GM12891 (cell line): ENCODE data around the gene INO80D.
A peak's percentile ranks its signal among the peaks of the same experiment; 100 is the strongest.
"Not testable (repeated sequence)": the region's sequence is repeated elsewhere in the genome, so short reads cannot be mapped to it uniquely, and the experiment has no call there.

ENCODE experiments used
- DNase-seq: peaks from one replicate; pipeline ENCODE4 v3.0.0; 2011; ENCODE audit warnings: low spot score; ENCODE audit not compliant: insufficient read length
- FAIRE-seq: peaks from 2 replicates; lab custom pipeline; 2011; peaks lifted over from hg19 to GRCh38; lab: Jason Lieb, UNC
- PAX5 ChIP-seq: IDR thresholded peaks from 2 replicates; pipeline ENCODE4 v1.6.1; 2011; ENCODE audit warnings: low read length, moderate library complexity, mild to moderate bottlenecking; ENCODE audit not compliant: insufficient read depth, severe bottlenecking
- POLR2A ChIP-seq: IDR thresholded peaks from 2 replicates; pipeline ENCODE4 v1.6.1; 2011; ENCODE audit warnings: low read depth, low read length, control low read depth
- POLR2AphosphoS5 ChIP-seq: IDR thresholded peaks from 2 replicates; pipeline ENCODE4 v1.6.1; 2011; ENCODE audit warnings: low read depth, low read length, control low read depth
- POU2F2 ChIP-seq: IDR thresholded peaks from 2 replicates; pipeline ENCODE4 v1.6.1; 2011; ENCODE audit warnings: low read depth, mild to moderate bottlenecking, control low read depth, low read length, moderate library complexity
- SPI1 ChIP-seq: IDR thresholded peaks from 2 replicates; pipeline ENCODE4 v1.6.1; 2011; ENCODE audit warnings: low read depth, low read length, control low read depth
- TAF1 ChIP-seq: IDR thresholded peaks from 2 replicates; pipeline ENCODE4 v1.6.1; 2011; ENCODE audit warnings: low read depth, low read length, control low read depth

INO80D gene

DNA sequence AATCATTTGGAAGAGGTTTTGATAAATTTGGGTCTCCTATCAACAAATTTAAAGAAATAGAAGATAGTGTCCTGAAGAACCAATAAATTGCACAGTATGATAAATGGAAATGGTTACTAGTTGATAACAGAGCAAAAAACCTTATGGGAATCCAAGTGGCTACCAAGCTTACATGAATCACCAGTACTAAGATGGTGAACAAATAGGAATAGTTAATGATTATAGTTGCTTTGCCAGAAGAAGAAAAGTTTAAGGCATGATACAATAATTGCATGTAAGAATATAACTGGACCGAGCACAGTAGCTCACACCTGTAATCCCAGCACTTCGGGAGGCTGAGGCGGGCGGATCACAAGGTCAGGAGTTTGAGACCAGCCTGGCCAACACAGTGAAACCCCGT lies 19.6 kb upstream of the INO80D start:
- FAIRE-seq (no peak), DNase-seq (no peak)
- TF ChIP-seq POLR2AphosphoS5 (no peak), POLR2A (no peak), SPI1 (no peak), TAF1 (no peak), PAX5 (no peak), POU2F2 (no peak)

DNA sequence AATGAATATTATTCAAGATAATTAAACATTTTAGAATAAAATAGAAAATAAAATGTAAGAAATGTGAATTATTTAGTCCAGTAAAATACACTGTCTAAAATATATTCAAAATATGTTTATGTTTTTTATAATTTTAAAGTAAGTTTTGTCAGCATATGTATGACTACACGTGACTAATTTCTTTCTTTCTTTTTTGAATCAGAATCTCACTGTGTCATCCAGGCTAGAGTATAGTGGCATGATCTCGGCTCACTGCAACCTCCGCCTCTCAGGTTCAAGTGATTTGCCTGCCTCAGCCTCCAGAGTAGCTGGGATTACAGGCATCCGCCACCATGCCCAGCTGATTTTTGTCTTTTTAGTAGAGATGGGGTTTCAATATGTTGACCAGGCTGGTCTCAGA lies 19.1 kb upstream of the INO80D start:
- FAIRE-seq (no peak), DNase-seq (no peak)
- no peak for TF ChIP-seq SPI1
- TF ChIP-seq POU2F2 = no peak
- no peak for TF ChIP-seq POLR2A
- TF ChIP-seq TAF1 = no peak
- TF ChIP-seq PAX5 = no peak
- no peak for TF ChIP-seq POLR2AphosphoS5

DNA sequence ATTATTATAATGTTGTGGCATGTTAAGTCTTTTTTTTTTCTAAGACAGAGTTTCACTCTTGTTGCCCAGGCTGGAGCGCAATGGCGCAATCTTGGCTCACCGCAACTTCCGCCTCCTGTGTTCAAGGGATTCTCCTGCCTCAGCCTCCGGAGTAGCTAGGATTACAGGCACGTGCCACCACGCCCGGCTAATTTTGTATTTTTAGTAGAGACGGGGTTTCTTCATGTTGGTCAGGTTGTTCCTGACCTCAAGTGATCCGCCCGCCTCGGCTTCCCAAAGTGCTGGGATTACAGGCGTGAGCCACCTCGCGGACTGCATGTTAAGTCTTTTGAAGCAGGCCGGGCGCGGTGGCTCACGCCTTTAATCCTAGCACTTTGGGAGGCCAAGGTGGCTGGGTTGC lies 12.9 kb upstream of the INO80D start:
- DNase-seq, FAIRE-seq: not testable (repeated sequence)

DNA sequence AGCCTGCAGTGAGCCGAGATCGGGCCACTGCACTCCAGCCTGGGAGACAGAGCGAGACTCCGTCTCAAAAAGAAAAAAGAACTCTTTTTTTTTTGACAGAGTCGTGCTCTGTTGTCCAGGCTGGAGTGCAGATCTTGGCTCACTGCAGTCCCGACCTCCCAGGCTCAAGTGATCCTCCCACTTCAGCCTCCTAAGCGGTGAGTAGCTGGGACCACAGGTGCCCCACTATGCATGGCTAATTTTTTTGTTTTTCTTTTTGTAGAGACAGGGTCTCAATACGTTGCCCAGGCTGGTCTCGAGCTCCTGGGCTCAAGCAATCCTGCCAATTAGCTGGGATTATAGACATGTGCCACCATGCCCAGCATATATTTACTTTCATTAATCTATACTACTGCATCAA lies 12.5 kb upstream of the INO80D start:
- TF ChIP-seq TAF1 = no peak
- TF ChIP-seq POLR2A = no peak
- TF ChIP-seq POLR2AphosphoS5 = no peak
- TF ChIP-seq POU2F2 = no peak
- TF ChIP-seq PAX5 = no peak
- TF ChIP-seq SPI1 = no peak
- DNase-seq (no peak), FAIRE-seq (no peak)

DNA sequence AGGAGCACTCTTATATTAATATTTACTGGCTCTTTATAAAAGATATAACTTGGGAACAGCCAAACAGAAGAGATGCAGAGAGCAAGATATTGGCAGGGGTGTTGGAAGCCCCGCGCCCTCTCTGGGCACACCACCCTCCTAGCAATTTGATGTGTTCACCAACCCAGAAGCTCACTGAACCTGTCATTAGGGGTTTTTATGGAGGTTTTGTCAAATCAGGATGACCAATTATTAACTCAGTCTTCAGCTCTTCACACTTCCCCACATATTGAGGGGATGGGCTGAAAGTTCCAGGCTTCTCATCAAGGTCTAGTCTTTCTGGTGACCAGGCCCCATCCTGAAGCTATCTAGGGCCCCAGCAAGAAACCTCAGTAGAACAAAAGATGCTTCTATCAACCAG lies 10.9 kb upstream of the INO80D start:
- no peak for TF ChIP-seq SPI1
- no peak for TF ChIP-seq POLR2AphosphoS5
- no peak for TF ChIP-seq POLR2A
- no peak for TF ChIP-seq TAF1
- no peak for TF ChIP-seq POU2F2
- TF ChIP-seq PAX5 = no peak
- FAIRE-seq (no peak), DNase-seq (no peak)

DNA sequence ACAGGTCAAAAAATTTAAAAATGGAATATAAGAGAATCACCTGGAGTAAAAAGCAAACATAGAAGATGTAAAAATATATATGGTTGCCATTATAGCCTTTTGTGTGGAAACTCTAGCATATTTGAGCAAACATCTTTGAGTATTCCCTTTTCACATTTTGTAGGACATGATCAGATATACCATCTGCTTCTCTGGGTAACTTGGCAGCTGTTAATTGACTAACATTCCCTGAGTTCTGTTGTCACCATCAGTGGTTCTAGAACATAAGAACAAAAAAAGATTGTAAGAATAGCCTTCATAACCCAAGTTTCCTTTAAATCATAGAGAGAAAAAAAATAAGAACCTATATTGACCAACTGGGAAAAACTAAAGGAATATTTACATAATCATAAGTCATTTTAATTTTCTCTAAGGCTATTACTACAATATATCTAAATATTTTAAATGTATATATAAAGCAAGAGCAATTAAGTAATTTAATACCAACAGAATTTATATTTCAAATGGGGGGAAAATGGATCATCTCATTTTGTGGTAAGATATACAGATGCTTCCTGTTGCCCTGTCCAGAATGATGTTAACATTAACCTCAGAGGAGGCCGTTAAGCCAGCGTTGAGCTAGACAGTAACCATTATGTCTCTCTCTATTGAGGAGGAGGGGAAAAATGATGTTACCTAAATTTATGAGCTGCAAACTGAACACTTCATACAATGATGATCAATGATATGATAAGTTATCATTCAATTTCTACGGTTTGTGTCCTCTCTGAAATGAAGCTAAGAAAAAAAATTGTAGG lies 9.8 kb upstream of the INO80D start:
- DNase-seq = no peak
- no peak for TF ChIP-seq PAX5
- no peak for TF ChIP-seq SPI1
- no peak for TF ChIP-seq POLR2AphosphoS5
- TF ChIP-seq POU2F2 = no peak
- no peak for TF ChIP-seq POLR2A
- TF ChIP-seq TAF1 = no peak
- FAIRE-seq = no peak

DNA sequence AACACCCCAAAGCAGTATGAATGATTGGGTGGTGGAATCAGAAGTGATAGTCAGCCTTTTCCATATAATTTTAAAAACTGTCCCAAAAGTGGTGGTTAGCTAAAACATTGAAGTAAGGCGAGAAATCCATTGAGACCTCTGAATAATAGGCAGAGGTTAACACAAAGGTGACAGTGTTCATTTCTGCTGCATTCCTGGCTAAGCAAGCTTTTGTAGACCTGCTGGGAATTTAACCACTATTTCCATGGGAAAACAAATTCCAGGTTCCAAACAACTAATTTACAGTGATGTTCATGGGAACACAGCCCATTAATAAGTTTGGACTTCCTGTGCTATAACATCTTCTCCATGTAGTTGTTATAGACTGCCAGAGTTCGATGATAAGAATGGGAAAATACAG lies 6.3 kb upstream of the INO80D start:
- TF ChIP-seq TAF1 = no peak
- no peak for TF ChIP-seq PAX5
- no peak for TF ChIP-seq POLR2AphosphoS5
- TF ChIP-seq POLR2A = no peak
- TF ChIP-seq SPI1 = no peak
- TF ChIP-seq POU2F2 = no peak
- no peak for FAIRE-seq
- DNase-seq = no peak

DNA sequence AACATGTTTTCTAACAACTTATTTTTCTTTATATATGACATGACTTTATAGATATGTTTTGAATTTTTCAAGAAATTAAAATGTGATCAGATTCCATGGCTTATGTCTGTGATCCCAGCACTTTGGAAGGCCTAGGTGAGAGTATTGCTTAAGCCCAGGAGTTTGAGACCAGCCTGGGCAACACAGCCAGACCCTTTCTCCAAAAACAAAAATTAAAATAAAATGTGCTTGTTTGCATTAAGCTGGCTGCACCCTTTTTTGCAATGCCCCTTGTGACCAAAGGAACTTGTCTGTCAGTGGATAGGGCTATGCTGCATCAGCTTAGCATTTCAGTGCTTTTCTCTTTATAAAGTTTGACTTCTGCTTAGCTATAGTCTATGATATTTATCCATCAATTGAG lies 2.3 kb upstream of the INO80D start:
- no peak for DNase-seq
- no peak for FAIRE-seq
- TF ChIP-seq TAF1 (no peak), POU2F2 (no peak), PAX5 (no peak), POLR2A (no peak), POLR2AphosphoS5 (no peak), SPI1 (no peak)

DNA sequence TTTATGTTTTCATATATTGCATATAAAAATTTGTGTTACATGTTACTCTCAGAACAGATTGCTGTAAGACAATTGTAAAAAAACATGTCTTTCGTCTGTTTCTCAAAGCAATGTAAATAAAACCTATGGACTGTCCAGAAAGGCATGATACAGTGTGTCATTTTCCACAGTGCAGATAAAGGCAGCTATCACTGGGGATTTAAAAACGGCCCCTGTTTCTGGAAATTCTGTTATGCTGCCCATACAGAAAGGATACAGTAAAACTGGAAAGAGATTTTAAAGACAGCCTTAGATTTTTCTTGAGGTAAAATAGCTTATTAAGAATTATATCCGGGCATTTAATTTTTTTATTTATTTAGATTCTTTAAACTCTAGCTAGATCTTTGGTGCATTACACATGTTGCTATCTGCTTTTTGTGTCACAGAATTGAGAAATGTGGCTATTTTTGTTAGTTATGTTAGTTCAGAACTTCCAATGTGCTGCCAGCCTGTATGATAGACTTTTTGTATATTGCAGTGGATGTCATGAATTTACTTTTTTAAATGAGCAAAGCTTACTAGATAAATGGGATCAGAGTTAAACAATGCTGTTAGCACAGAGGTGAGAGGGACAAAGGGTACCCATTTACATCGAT lies 859 bp upstream of the INO80D start:
- peak; percentile 38 for FAIRE-seq
- TF ChIP-seq POLR2AphosphoS5 (no peak), TAF1 (no peak), SPI1 (no peak), POU2F2 (no peak), POLR2A (no peak), PAX5 (no peak)
- DNase-seq = no peak

DNA sequence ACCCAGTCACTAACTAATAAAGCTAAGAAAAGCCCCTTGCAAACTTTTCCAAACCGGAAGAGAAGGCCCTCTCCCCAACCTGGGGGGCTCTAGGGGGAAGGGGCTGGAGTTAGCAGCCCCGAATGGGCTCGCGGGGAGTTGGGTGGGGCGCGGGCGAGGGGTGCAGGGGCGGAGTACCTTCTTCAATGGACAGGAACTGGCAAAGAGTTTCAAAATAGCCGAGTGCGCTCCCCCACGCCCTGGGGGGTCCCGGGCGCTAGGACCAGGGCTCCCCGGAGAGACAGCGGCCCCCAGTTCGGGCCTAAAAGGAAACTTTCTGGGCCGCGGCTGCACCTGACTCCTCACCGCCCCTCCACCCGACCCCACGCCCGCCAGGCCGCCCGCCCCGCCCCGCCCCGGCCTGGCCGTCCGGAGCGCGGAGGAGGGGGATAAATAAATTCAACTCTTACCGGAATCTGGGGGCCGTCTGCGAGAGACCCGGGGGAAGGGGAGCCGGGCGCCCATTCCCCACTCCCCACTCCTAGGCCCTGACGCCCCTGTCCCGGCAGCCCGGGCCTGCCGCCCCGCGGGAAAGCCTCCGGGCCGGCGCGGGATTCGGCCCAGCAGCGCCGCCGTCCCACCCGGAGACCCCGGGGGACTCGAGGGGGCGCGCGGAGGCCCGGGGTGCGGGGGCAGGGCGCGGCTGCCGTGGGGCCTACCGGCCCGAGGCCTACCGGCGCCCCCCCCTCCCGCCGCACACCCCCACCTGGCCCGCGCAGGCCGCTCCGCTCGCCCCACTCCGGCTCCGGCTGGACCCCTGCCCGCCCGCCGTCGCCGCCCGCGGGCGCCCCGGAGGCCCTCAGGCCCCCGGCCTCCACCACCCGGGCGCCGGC lies 868 bp downstream of the INO80D start:
- FAIRE-seq = no peak
- TF ChIP-seq POLR2AphosphoS5 (no peak), POLR2A (no peak), PAX5 (no peak), TAF1 (no peak), POU2F2 (no peak), SPI1 (no peak)
- peak; percentile 18 for DNase-seq
